Measurements from ENCODE around the gene BICC1. TPM values are rescaled to one million over a fixed set of nuclear protein-coding genes. Genes with fewer than 3 reads are reported as not detected.

The BICC1 gene
- total RNA-seq, 1 donor from 2014 or later = 150 TPM

DNA sequence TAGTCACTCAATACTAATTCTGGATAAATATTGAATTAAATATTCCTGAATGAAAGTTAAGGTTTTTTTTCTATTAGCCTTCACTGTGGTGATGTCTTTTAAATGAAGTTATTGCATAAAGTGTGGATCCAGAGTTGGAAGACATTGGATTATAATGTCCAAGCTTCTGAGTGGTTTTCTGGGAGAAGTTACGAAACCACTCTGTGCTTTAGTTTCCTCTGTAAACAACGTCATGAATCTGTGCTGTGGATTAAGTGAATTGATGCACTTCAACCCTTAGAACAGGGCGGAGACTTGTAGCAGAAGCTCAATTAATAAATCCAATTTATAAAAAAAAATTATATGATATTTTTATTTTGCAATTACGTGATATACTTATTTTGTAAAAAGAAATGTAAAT is 271.7 kb downstream of the BICC1 start:
- H3K4me3 ChIP-seq (ENCODE audit: low read depth, low read length) = no peak overlapping the region
- no peak for DNase-seq (ENCODE audit: low read depth)
- TF ChIP-seq, protein P1, sequence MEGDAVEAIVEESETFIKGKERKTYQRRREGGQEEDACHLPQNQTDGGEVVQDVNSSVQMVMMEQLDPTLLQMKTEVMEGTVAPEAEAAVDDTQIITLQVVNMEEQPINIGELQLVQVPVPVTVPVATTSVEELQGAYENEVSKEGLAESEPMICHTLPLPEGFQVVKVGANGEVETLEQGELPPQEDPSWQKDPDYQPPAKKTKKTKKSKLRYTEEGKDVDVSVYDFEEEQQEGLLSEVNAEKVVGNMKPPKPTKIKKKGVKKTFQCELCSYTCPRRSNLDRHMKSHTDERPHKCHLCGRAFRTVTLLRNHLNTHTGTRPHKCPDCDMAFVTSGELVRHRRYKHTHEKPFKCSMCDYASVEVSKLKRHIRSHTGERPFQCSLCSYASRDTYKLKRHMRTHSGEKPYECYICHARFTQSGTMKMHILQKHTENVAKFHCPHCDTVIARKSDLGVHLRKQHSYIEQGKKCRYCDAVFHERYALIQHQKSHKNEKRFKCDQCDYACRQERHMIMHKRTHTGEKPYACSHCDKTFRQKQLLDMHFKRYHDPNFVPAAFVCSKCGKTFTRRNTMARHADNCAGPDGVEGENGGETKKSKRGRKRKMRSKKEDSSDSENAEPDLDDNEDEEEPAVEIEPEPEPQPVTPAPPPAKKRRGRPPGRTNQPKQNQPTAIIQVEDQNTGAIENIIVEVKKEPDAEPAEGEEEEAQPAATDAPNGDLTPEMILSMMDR (conservative IDR thresholded peaks at IDR 0.05; ENCODE audit: low read depth, low read length) = no peak

DNA sequence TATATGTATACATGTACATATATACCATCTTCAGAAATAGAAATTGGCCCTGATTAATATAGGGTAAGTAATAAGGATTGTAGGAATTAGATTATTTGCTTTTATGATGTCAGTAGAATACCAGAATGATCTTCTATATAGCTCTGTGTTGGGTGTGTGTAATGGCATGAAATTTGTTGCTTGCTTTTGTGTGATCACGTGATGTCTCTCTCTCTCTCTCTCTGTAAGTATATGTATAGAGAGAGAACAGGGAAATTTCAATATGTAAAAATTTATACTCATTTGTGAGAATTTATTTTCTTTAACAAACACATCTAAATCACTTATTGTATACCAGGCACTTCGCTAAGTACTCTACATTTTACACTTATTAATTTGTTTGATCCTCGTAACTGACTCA is 272.7 kb downstream of the BICC1 start:
- TF ChIP-seq, protein P1 (conservative IDR thresholded peaks at IDR 0.05; ENCODE audit: low read depth, low read length) = no peak
- DNase-seq (ENCODE audit: low read depth) = no peak
- H3K4me3 ChIP-seq (ENCODE audit: low read depth, low read length) = no peak overlapping the region

DNA sequence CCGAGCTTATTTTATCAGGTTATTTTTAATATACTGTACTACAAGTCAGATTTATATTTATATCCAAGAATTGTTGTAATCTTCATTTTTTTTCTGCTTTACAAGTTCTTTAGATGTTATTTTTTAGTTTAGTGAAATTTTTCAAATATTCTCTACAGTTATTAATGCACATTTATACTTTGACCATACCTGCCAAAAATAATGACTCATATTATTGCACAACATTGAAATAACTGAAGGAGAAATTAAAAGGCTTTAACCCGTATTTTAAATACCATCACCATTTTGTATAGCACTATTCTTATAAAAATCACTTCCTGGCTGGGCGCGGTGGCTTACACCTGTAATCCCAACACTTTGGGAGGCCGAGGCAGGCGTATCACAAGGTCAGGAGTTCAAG is 278.5 kb downstream of the BICC1 start:
- no peak overlapping the region for H3K4me3 ChIP-seq (ENCODE audit: low read depth, low read length)
- DNase-seq (ENCODE audit: low read depth) = no peak
- TF ChIP-seq, protein P1 (conservative IDR thresholded peaks at IDR 0.05; ENCODE audit: low read depth, low read length) = no peak

DNA sequence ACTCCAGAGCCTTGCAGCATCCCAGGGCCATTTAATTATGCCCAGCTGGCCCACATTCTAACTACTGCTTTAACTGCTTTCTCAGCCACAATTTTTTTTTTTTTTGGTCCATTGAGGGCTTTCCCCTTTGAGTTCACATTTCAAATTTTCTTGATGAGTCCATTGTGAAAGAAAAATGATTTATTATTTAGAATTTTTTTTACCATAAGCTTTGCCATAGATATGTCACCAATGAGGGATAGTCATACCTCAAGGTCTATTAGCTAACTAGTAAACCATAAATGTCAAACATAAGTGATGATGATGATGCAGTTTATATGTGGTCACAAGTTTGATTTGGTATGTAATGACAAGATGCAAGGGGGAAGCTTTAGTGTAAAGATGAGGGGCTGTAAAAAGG is 282.9 kb downstream of the BICC1 start:
- TF ChIP-seq, protein P1 (conservative IDR thresholded peaks at IDR 0.05; ENCODE audit: low read depth, low read length) = no peak
- no peak for DNase-seq (ENCODE audit: low read depth)
- H3K4me3 ChIP-seq (ENCODE audit: low read depth, low read length) = no peak overlapping the region

DNA sequence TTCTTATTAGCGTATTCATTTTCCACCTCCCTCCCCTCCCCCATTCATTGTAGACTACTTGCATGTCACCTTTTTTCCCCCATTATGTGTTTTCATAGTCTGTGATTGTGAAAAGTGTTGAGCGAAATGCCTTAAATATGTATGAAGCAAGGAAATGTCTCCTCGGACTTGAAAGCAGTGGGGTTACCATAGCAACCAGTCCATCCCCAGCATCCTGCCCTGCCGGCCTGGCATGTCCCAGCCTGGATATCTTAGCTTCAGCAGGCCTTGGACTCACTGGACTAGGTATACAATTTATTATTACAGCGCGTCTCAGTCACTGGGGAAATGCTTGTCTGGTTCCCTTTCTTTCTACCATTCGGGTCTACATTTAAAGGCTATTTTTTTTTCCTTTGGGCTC is 283.6 kb downstream of the BICC1 start:
- H3K4me3 ChIP-seq (ENCODE audit: low read depth, low read length) = no peak overlapping the region
- TF ChIP-seq, protein P1 (conservative IDR thresholded peaks at IDR 0.05; ENCODE audit: low read depth, low read length) = no peak
- no peak for DNase-seq (ENCODE audit: low read depth)

DNA sequence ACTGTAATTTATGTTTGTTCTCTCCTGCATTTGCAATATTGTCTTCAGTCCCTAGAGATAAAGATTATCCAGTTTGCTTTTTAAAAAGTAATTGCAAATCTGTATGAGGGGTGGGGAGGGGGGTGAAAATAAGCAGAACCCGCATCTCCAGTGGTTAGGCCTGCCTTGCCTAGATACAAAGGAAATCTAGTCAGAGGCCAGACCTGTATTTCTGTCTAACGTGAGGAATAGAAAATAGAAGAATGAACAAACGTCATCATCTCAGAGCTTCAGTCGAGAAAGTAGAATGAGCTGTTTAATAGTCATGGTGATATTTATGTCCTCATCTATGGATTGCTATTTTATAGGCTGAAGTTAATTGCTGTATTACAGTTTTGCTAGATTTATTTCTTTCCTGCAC is 284.2 kb downstream of the BICC1 start:
- no peak overlapping the region for H3K4me3 ChIP-seq (ENCODE audit: low read depth, low read length)
- no peak for DNase-seq (ENCODE audit: low read depth)
- TF ChIP-seq, protein P1 (conservative IDR thresholded peaks at IDR 0.05; ENCODE audit: low read depth, low read length) = no peak

DNA sequence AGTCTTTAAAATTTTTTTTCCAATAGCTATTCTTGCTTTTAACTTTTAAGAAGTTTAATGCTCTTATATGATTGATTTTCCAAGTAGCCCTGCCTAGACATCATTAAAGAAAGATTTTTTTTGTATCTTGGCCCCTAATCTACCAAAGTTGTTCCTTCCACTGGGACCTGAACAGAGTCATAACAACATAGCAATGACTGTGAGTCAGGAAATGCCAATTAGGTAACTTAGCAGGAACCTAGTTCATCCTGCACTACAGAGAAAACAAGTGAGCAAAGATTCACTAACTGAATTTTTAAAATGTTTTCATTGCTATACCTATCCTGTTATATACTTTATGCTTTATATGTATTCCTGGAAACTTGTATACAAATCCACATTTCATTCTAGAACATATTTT is 284.7 kb downstream of the BICC1 start:
- TF ChIP-seq, protein P1 (conservative IDR thresholded peaks at IDR 0.05; ENCODE audit: low read depth, low read length) = no peak
- no peak overlapping the region for H3K4me3 ChIP-seq (ENCODE audit: low read depth, low read length)
- DNase-seq (ENCODE audit: low read depth) = no peak

All from epithelial cell of proximal tubule (primary cell).